Measurements from ENCODE around the gene CES3.
"Not testable (repeated sequence)": the region's sequence is repeated elsewhere in the genome, so short reads cannot be mapped to it uniquely, and the experiment has no call there.

DNA sequence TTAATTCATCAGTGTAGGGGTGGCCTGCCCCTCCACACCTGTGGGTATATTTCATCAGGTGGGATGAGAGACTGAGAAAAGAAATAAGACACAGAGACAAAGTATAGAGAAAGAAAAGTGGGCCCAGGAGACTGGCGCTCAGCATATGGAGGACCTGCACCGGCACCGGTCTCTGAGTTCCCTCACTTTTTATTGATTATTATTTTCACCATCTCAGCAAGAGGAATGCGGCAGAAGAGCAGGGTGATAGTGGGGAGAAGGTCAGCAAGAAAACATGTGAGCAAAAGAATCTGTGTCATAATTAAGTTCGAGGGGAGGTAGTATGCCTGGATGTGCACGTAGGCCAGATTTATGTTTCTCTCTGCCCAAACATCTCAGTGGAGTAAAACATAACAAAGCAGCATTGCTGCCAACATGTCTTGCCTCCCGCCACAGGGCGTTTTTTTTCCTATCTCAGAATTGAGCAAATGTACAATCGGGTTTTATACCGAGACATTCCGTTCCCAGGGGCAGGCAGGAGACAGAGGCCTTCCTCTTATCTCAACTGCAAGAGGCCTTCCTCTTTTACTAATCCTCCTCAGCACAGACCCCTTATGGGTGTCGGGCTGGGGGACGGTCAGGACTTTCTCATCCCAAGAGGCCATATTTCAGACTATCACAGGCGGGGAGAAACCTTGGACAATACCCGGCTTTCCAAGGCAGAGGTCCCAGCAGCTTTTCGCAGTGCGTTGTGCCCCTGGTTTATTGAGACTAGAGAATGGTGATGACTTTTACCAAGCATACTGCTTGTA, 5.5 kb upstream of the CES3 start:
- not testable (repeated sequence) for TF ChIP-seq CTCF (tag by site-specific recombination; IDR thresholded peaks at IDR 0.05); SETDB1 (IDR thresholded peaks at IDR 0.05; ENCODE audit: insufficient read length, low read length); ZNF423 (tag by site-specific recombination; IDR thresholded peaks at IDR 0.05)
- TF ChIP-seq, protein P1, sequence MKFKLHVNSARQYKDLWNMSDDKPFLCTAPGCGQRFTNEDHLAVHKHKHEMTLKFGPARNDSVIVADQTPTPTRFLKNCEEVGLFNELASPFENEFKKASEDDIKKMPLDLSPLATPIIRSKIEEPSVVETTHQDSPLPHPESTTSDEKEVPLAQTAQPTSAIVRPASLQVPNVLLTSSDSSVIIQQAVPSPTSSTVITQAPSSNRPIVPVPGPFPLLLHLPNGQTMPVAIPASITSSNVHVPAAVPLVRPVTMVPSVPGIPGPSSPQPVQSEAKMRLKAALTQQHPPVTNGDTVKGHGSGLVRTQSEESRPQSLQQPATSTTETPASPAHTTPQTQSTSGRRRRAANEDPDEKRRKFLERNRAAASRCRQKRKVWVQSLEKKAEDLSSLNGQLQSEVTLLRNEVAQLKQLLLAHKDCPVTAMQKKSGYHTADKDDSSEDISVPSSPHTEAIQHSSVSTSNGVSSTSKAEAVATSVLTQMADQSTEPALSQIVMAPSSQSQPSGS (tag by site-specific recombination; IDR thresholded peaks at IDR 0.05; ENCODE audit: low read depth) = not testable (repeated sequence)
- TF ChIP-seq, protein P2, sequence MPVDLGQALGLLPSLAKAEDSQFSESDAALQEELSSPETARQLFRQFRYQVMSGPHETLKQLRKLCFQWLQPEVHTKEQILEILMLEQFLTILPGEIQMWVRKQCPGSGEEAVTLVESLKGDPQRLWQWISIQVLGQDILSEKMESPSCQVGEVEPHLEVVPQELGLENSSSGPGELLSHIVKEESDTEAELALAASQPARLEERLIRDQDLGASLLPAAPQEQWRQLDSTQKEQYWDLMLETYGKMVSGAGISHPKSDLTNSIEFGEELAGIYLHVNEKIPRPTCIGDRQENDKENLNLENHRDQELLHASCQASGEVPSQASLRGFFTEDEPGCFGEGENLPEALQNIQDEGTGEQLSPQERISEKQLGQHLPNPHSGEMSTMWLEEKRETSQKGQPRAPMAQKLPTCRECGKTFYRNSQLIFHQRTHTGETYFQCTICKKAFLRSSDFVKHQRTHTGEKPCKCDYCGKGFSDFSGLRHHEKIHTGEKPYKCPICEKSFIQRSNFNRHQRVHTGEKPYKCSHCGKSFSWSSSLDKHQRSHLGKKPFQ (tag by site-specific recombination; IDR thresholded peaks at IDR 0.05) = not testable (repeated sequence)

All from HEK293 (cell line).